DMS114 treated with DMSO at 0.1 percent for 48 hours (cell line): ENCODE data around the gene MXRA8.

Experiments used
- DNase-seq: peaks from one replicate; lab custom pipeline; 2025; ENCODE audit not compliant: unreplicated experiment; lab: John Stamatoyannopoulos, UW

Gene MXRA8

GRCh38 chr1:1336931-1337792 lies 21.2 kb downstream of the MXRA8 start:
- DNase-seq = no peak

GRCh38 chr1:1336446-1336845 lies 21.9 kb downstream of the MXRA8 start:
- DNase-seq = no peak

- DNase-seq = no peak
Measured at GRCh38 chr1:1335792-1336248, 22.5 kb downstream of the MXRA8 start.

- no peak for DNase-seq
Measured at GRCh38 chr1:1335283-1335682, 23.1 kb downstream of the MXRA8 start.

GRCh38 chr1:1334835-1335234 lies 23.5 kb downstream of the MXRA8 start:
- no peak for DNase-seq

GRCh38 chr1:1333551-1334241 lies 24.7 kb downstream of the MXRA8 start:
- no peak for DNase-seq

- no peak for DNase-seq
Measured at GRCh38 chr1:1332774-1333480, 25.4 kb downstream of the MXRA8 start.

- DNase-seq = no peak
Measured at GRCh38 chr1:1332031-1332755, 26.2 kb downstream of the MXRA8 start.

- DNase-seq = no peak
Measured at GRCh38 chr1:1331068-1331965, 27.0 kb downstream of the MXRA8 start, which contains the start of gene TAS1R3. TSS of gene TAS1R3 (plus strand) at chr1:1331280. CDS start at chr1:1331346, 66 bp downstream.

GRCh38 chr1:1330366-1331067 lies 27.8 kb downstream of the MXRA8 start:
- DNase-seq = no peak

GRCh38 chr1:1329304-1330210 lies 28.8 kb downstream of the MXRA8 start:
- no peak for DNase-seq

- DNase-seq = no peak
Measured at GRCh38 chr1:1328254-1328653, 30.1 kb downstream of the MXRA8 start.

GRCh38 chr1:1327291-1327690 lies 31.1 kb downstream of the MXRA8 start:
- no peak for DNase-seq

GRCh38 chr1:1326075-1326605 lies 32.2 kb downstream of the MXRA8 start:
- DNase-seq = no peak

- no peak for DNase-seq
Measured at GRCh38 chr1:1325288-1326074, 32.9 kb downstream of the MXRA8 start.

GRCh38 chr1:1324524-1325287 lies 33.6 kb downstream of the MXRA8 start, which contains the start of the genes CPTP and INTS11:
TSS of gene CPTP (plus strand) at chr1:1324802. CDS start at chr1:1326911, 2,109 bp downstream.
TSS of gene INTS11 (minus strand) at chr1:1324660. CDS start at chr1:1324608, 52 bp downstream.
- DNase-seq = peak; percentile 70
